HepG2 (cell line): Measurements from ENCODE around the gene MAPK6. TPM values are rescaled to one million over a fixed set of nuclear protein-coding genes. Genes with fewer than 3 reads are reported as not detected.

Experiments
- CAMTA2 ChIP-seq: sonication (generic); formaldehyde crosslinking; IDR thresholded peaks from 2 replicates; pipeline ENCODE4 v1.4.0; 2020; ENCODE audit warnings: mild to moderate bottlenecking, missing genetic modification reagents, borderline replicate concordance
- CENPBD1 ChIP-seq: sonication (generic); formaldehyde crosslinking; IDR thresholded peaks from 2 replicates; pipeline ENCODE4 v1.8.0; 2022; ENCODE audit warnings: missing genetic modification reagents, low read depth, mild to moderate bottlenecking, borderline replicate concordance
- ETV6 ChIP-seq: sonication (generic); formaldehyde crosslinking; conservative IDR thresholded peaks from 2 replicates; pipeline ENCODE4 v1.4.0; 2020; ENCODE audit warnings: missing genetic modification reagents
- FOXA3 ChIP-seq: IDR thresholded peaks from 2 replicates; pipeline ENCODE4 v1.6.1; 2016; ENCODE audit warnings: missing genetic modification reagents, missing compliant biosample characterization
- HBP1 ChIP-seq: IDR thresholded peaks from 2 replicates; pipeline ENCODE4 v1.6.1; 2016; ENCODE audit warnings: low read depth, control low read depth
- HIVEP1 ChIP-seq: sonication (generic); formaldehyde crosslinking; IDR thresholded peaks from 2 replicates; pipeline ENCODE4 v1.4.0; 2020; ENCODE audit warnings: mild to moderate bottlenecking, missing genetic modification reagents
- HMG20A ChIP-seq: IDR thresholded peaks from 2 replicates; pipeline ENCODE4 v1.6.1; 2016; ENCODE audit warnings: borderline replicate concordance
- MTF1 ChIP-seq: sonication (generic); formaldehyde crosslinking; IDR thresholded peaks from 2 replicates; pipeline ENCODE4 v1.5.0; 2020; ENCODE audit warnings: missing genetic modification reagents
- PITX1 ChIP-seq: sonication (generic); formaldehyde crosslinking; IDR thresholded peaks from 2 replicates; pipeline ENCODE4 v1.5.1; 2020; ENCODE audit warnings: mild to moderate bottlenecking, missing genetic modification reagents
- SRSF1 ChIP-seq: fragments of 200-400 bp; formaldehyde crosslinking; optimal IDR thresholded peaks from 2 replicates; pipeline ENCODE3; 2017; ENCODE audit warnings: mild to moderate bottlenecking, low read depth, low read length, moderate library complexity
- TRIM24 ChIP-seq: sonication (generic); formaldehyde crosslinking; IDR thresholded peaks from 2 replicates; pipeline ENCODE4 v1.8.0; 2022; ENCODE audit warnings: mild to moderate bottlenecking, missing genetic modification reagents
- ZNF292 ChIP-seq: sonication (generic); formaldehyde crosslinking; IDR thresholded peaks from 2 replicates; pipeline ENCODE4 v1.8.1; 2022; ENCODE audit warnings: mild to moderate bottlenecking, low read depth, missing genetic modification reagents, borderline replicate concordance
- ZNF350 ChIP-seq: sonication (generic); formaldehyde crosslinking; IDR thresholded peaks from 2 replicates; pipeline ENCODE4 v1.4.0; 2020; ENCODE audit warnings: mild to moderate bottlenecking, low read depth, missing genetic modification reagents, borderline replicate concordance
- ZNF879 ChIP-seq: sonication (generic); formaldehyde crosslinking; IDR thresholded peaks from 2 replicates; pipeline ENCODE4 v1.8.1; 2023; ENCODE audit warnings: missing genetic modification reagents
- ZSCAN21 ChIP-seq: sonication (generic); formaldehyde crosslinking; IDR thresholded peaks from 2 replicates; pipeline ENCODE4 v1.8.0; 2022; ENCODE audit warnings: mild to moderate bottlenecking, missing genetic modification reagents, moderate library complexity, borderline replicate concordance
- polyA plus RNA-seq, 8 experiments: library from polyadenylated mRNA; depleted of rRNA in 3 of 8; stranded (reverse) in 7 of 8; unstranded in 1 of 8; fragments of >200 nt; fragmentation: Illumina TruSeq in 4 of 8; extraction: Trizol in 4 of 8; gene quantifications; 2 replicates each; pipeline versions ENCODE4 v1.2.1 to v1.2.3, GENCODE V29; 2011 to 2016; ENCODE audit warnings: low read depth in 4 of 8, missing spikeins in 1 of 8, mixed read lengths in 1 of 8; ENCODE audit not compliant: insufficient read depth in 1 of 8
- total RNA-seq, 5 experiments: library from RNA; depleted of rRNA; stranded (reverse); fragments of >200 nt; fragmentation: Illumina TruSeq; extraction: Trizol; gene quantifications; 2 replicates each; pipeline ENCODE4 v1.2.3, GENCODE V29; 2016; ENCODE audit warnings: low read depth in 1 of 5
- TF ChIP-seq, protein P1 (sequence below): sonication (generic); formaldehyde crosslinking; IDR thresholded peaks from 2 replicates; pipeline ENCODE4 v1.5.0; 2020; ENCODE audit warnings: missing genetic modification reagents, mild to moderate bottlenecking, borderline replicate concordance
- TF ChIP-seq, protein P2 (sequence below): sonication (generic); formaldehyde crosslinking; IDR thresholded peaks from 2 replicates; pipeline ENCODE4 v1.8.0; 2022; ENCODE audit warnings: missing genetic modification reagents, mild to moderate bottlenecking, moderate library complexity, borderline replicate concordance
- TF ChIP-seq, protein P3 (sequence below): sonication (generic); formaldehyde crosslinking; IDR thresholded peaks from 2 replicates; pipeline ENCODE4 v1.4.0; 2020; ENCODE audit warnings: missing genetic modification reagents
- TF ChIP-seq, protein P4 (sequence below): sonication (generic); formaldehyde crosslinking; IDR thresholded peaks from 2 replicates; pipeline ENCODE4 v1.8.1; 2023; ENCODE audit warnings: mild to moderate bottlenecking, missing genetic modification reagents
- TF ChIP-seq, protein P5 (sequence below): sonication (generic); formaldehyde crosslinking; IDR thresholded peaks from 2 replicates; pipeline ENCODE4 v1.9.0; 2022; ENCODE audit warnings: missing genetic modification reagents, mild to moderate bottlenecking, borderline replicate concordance

The MAPK6 gene
- total and polyA plus RNA-seq, 2 of the 13 experiments (the other 11 are each of a cell fraction or from before 2014, with no cell fraction given) = 89.5 to 99.7 TPM

DNA sequence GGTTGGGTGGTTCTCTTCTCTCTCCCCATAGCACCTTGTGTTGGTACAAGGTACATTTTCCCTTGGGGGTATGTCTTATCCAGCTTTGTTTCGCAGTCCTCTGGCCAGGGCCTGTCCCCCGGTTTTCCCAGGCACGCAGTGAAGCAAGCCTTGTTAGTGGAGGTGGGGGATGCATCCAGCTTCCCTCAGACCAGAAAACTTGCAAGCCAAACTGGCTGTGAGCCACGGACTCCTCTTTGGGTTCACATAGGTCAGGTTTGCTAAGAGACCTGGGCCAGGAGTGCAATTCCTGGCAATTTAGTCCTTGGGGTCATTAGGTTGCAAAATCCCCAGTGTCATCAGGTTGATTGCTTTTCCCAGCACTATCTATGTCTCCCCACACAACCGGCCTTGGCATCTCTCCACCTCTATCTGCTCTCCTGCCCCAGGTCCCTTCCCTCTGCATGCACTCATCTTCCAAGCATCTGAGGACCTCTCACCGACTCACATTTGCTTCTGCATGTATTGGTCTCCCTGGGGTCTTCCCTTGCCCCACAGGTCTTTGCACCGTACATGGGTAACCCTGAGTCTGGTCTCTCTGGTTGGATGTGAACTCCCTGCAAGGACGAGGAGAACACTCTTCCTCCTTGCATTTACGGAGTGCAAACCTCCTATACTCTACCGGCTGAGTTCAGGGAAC lies 59.3 kb downstream of the MAPK6 start (continued):
- TF ChIP-seq SRSF1 = no peak
- no peak for TF ChIP-seq TRIM24
- TF ChIP-seq, protein P1, sequence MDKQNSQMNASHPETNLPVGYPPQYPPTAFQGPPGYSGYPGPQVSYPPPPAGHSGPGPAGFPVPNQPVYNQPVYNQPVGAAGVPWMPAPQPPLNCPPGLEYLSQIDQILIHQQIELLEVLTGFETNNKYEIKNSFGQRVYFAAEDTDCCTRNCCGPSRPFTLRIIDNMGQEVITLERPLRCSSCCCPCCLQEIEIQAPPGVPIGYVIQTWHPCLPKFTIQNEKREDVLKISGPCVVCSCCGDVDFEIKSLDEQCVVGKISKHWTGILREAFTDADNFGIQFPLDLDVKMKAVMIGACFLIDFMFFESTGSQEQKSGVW (CRISPR knock-in tag) = no peak
- TF ChIP-seq CAMTA2 (CRISPR knock-in tag) = no peak
- peak; percentile 64; the same call in 1 of the 2 replicates for TF ChIP-seq ZSCAN21 (CRISPR knock-in tag)
- TF ChIP-seq HBP1 (CRISPR knock-in tag) = peak; percentile 6; the same call in 1 of the 2 replicates
- TF ChIP-seq, protein P2, sequence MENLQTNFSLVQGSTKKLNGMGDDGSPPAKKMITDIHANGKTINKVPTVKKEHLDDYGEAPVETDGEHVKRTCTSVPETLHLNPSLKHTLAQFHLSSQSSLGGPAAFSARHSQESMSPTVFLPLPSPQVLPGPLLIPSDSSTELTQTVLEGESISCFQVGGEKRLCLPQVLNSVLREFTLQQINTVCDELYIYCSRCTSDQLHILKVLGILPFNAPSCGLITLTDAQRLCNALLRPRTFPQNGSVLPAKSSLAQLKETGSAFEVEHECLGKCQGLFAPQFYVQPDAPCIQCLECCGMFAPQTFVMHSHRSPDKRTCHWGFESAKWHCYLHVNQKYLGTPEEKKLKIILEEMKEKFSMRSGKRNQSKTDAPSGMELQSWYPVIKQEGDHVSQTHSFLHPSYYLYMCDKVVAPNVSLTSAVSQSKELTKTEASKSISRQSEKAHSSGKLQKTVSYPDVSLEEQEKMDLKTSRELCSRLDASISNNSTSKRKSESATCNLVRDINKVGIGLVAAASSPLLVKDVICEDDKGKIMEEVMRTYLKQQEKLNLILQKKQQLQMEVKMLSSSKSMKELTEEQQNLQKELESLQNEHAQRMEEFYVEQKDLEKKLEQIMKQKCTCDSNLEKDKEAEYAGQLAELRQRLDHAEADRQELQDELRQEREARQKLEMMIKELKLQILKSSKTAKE (CRISPR knock-in tag) = no peak
- TF ChIP-seq, protein P3, sequence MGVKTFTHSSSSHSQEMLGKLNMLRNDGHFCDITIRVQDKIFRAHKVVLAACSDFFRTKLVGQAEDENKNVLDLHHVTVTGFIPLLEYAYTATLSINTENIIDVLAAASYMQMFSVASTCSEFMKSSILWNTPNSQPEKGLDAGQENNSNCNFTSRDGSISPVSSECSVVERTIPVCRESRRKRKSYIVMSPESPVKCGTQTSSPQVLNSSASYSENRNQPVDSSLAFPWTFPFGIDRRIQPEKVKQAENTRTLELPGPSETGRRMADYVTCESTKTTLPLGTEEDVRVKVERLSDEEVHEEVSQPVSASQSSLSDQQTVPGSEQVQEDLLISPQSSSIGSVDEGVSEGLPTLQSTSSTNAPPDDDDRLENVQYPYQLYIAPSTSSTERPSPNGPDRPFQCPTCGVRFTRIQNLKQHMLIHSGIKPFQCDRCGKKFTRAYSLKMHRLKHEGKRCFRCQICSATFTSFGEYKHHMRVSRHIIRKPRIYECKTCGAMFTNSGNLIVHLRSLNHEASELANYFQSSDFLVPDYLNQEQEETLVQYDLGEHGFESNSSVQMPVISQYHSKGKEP = no peak
- TF ChIP-seq, protein P4, sequence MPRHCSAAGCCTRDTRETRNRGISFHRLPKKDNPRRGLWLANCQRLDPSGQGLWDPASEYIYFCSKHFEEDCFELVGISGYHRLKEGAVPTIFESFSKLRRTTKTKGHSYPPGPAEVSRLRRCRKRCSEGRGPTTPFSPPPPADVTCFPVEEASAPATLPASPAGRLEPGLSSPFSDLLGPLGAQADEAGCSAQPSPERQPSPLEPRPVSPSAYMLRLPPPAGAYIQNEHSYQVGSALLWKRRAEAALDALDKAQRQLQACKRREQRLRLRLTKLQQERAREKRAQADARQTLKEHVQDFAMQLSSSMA = no peak
- TF ChIP-seq ZNF350 = 0 out of 2 replicates have a peak, but pooled peaks have one; percentile 29
- TF ChIP-seq, protein P5, sequence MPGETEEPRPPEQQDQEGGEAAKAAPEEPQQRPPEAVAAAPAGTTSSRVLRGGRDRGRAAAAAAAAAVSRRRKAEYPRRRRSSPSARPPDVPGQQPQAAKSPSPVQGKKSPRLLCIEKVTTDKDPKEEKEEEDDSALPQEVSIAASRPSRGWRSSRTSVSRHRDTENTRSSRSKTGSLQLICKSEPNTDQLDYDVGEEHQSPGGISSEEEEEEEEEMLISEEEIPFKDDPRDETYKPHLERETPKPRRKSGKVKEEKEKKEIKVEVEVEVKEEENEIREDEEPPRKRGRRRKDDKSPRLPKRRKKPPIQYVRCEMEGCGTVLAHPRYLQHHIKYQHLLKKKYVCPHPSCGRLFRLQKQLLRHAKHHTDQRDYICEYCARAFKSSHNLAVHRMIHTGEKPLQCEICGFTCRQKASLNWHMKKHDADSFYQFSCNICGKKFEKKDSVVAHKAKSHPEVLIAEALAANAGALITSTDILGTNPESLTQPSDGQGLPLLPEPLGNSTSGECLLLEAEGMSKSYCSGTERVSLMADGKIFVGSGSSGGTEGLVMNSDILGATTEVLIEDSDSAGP (CRISPR knock-in tag) = no peak; the same call in 1 of the 2 replicates
- TF ChIP-seq PITX1 (CRISPR knock-in tag) = peak; percentile 24; the same call in 1 of the 2 replicates
- TF ChIP-seq HMG20A = peak; percentile 32
- no peak for TF ChIP-seq CENPBD1 (CRISPR knock-in tag)
- no peak for TF ChIP-seq HIVEP1 (CRISPR knock-in tag)
- no peak for TF ChIP-seq MTF1 (CRISPR knock-in tag)
- no peak for TF ChIP-seq ZNF292 (CRISPR knock-in tag)
- TF ChIP-seq FOXA3 (CRISPR knock-in tag) = peak; percentile 41
- TF ChIP-seq ETV6 (CRISPR knock-in tag) = no peak
- no peak for TF ChIP-seq ZNF879 (CRISPR knock-in tag)
